GM18520 (cell line): ENCODE results near the gene AVP.

Experiments used
- ATAC-seq: cut with Tn5 transposase; IDR thresholded peaks from one replicate; pipeline ENCODE4 v1.9.1; 2021; ENCODE audit not compliant: unreplicated experiment

AVP gene

DNA sequence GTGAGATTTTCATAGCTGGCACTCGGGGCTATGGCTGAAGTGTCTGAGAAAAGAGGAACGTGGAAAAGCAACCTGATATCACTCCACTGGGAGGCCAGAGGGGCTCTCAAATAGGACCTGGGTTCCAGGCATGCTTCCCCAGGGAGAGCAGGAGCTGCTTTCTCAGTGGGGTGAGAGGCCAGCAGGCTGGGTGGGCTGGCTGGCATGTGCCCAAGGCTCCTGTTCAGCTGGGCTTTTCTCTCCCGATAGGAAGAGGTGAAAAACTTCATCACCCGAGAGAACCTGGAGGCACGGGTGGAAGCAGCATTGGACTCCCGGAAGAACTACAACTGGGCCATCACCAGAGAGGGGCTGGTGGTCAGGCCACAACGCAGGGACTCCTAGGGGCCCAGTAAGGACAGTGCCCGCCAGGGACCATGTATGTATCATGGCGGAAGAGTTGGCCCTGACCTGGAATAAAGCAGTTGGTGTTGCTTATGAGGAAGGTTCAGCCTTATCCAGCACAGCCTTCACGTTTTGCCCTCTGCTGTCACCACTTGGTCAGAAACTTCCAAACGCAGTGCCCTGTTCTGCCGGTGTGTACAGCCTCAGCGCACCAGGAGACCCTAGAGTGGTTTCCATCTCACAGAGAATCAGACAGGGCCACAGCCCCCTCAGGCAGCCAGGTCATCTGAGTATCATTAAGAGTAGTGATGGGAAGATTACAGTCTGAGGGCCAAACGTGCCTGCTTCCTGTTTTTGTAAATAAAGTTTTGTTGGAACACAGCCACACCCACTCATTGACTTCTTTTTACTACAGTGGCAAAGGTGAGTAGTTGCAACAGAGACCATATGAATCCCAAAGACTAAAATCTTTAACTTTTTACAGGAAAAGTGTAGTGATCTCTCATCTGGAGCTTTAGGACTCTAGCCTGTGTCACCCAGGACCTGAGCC is 36.8 kb downstream of the AVP start:
- ATAC-seq: no peak

GRCh38 chr20:3046677-3047462 is 37.7 kb downstream of the AVP start:
- ATAC-seq: no peak

GRCh38 chr20:3045816-3046676 is 38.5 kb downstream of the AVP start, which contains the start of gene MRPS26:
TSS of gene MRPS26 (plus strand) at chr20:3046052. CDS start at chr20:3046069, 17 bp downstream.
- peak; percentile 89 for ATAC-seq

DNA sequence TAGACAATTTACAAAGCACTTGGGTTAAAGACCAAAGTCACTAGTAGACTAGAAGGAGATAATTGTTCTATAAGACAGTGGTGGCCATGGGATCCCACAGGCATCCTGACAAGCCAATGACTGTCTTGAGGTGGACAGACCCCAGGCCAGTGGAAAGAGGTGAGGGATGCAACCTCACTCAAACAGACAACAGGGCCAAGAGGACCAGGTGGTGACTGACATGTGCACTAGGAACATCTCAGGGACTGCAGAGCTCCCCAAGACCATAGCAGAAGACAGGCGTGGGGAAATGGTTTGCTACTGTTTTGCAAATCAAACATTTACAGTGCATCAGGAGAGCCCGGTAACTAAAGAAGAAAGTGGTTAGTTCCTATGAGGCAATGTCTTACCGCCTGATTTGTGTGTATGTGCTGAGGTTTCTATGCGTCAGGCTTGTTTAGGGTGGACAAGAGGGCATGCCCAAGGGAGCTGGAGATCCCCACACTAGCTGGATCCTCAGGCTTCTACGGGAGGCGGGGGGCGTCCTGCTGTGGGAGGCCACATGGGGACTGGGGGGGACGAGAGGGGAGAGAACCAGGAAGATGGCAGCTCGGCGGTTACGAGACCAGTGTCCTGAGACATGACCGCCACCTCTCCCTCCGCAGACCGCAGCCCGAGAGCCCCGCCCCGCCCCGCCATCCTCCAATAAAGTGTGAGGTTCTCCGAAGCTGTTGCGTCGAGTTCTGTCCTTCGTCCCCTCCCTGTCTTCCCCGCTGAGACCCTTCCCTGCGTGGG is 39.3 kb downstream of the AVP start:
- peak; percentile 9 for ATAC-seq

GRCh38 chr20:3044336-3044965 is 40.1 kb downstream of the AVP start:
- ATAC-seq: no peak

GRCh38 chr20:3043322-3043721 is 41.2 kb downstream of the AVP start, which contains the start of gene GNRH2:
TSS of gene GNRH2 (plus strand) at chr20:3043622. CDS start at chr20:3044415, 793 bp downstream.
- ATAC-seq: no peak

DNA sequence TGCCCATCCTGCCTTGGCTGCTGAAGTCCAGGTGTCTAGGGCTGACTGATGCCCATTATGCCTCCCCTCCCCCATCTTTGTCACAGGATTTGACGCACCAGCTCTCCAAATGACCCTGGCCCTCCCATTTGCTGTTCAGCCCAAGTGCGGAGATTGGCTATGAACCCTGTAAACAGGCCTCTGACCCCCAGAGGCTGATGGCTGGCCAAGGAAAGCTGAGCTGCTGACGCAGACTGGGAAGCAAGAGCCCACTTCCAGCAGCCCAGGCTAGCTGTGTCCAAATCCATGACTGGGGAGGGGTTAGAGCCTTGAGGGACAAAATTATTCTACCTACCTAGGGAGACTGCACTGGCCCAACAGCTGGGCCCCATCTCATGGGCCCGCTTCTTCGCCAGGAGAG is 41.9 kb downstream of the AVP start:
- ATAC-seq: no peak

DNA sequence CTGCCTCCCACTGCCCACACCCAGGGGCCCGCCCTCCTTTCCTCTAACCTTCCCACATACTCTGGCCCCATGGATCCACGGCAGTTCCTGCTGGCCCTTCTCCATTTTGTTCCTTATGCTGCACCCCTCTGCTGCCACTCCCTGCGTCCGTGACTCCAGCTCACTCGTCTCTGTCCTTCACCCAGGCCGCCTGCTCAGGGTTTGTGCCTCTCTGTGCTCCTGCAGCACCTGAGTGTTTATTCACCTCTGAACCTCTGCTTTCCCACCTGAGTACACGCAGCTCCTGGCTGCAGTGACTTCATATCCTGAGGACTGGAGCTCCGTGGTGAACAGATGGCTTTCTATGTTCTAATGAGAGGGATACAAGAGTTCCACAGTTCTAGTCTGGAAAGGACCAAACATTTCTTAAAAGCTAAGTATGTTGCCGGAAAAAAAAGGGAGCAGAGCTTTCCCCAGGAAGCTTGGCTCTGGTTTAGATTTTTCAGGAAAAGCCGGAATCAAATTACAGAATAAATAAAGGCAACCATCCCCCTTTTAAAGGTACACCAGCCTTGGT is 42.6 kb downstream of the AVP start:
- no peak for ATAC-seq

GRCh38 chr20:3040086-3040485 is 44.4 kb downstream of the AVP start:
- no peak for ATAC-seq

DNA sequence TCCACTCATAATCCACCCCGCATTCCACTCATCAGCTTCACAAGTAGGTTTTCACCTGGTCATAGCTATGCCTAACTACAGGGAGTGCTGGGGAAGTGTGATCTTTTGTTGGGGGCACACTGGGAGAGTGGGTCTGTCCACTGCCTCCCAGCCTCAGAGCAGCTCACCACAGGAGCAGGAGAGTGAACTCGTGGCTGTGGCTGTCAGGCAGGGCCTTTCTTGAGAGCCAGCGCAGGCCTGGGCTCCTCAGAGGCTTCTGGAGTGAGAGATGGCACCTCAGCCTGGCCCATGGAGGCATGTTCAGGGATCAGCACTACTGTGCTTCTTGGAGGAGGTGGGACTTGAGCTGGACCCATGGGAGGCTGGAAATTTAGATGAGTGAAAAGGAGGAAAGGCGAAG is 45.1 kb downstream of the AVP start:
- ATAC-seq: no peak

DNA sequence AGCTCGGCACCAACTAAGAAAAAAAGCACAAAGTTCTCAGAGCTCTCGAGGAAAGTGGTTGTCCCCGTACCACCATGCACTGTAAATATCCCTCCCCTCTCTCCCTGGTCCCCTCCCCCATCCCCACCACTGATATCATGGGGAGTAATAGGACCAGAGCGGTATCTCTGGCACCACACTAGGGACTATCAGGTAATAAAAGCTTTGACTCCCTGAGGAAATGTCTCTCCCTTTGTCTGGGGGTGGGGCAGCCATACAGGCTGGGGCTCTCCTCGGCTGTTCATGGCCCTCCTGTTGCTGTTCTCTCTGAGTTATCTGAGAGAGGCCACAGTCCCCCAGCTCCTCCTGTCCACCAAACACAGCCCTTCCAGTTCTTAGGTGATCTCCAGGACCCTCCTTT is 46.1 kb downstream of the AVP start:
- ATAC-seq: no peak

DNA sequence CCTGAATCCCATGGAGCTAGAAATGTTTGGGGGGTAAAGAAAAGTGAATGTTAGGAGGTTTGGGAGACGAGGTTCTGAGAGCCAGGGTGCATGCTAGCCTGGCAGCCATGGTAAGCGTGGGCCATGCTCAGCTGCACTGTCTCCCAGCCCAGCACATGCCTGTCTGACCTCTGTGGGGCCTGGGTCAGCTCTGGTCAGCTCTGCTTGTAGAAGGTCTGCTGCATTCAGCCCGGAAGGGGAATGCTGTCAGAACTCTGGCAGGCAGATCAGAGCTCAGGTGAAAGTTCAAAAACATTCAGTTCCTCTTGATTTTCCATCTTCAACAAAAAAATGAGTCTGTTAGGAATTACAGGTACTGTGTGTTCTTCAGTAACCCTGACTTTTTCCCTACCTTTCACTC is 46.9 kb downstream of the AVP start:
- no peak for ATAC-seq

DNA sequence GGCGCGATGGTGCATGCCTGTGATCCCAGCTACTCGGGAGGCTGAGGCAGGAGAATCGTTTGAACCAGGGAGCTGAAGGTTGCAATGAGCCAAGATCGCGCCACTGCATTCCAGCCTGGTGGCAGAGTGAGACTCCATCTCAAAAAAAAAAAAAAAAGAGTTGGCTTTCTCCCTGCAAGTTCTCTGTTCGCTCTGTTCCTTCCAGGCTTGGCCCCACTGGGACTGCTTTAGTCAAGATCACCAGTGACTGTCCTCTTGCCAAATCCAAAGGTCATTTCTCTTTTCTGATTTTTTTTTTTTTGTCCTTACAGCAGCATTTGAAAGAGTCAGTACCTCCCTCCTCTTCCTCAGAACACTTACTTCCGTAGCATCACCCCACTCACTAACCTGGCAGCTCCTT is 51.9 kb downstream of the AVP start:
- no peak for ATAC-seq
